Activated naive CD4-positive, alpha-beta T cell treated with anti-CD3 and anti-CD28 coated beads, Interleukin-2, amount 50 U/mL, for 16 hours (primary cell): ENCODE results near the gene SLC2A11.
A peak's percentile ranks its signal among the peaks of the same experiment; 100 is the strongest.

Source experiments
- DNase-seq: peaks from one replicate; pipeline ENCODE4 v3.0.0-alpha.2; 2020

Gene SLC2A11, protein sequence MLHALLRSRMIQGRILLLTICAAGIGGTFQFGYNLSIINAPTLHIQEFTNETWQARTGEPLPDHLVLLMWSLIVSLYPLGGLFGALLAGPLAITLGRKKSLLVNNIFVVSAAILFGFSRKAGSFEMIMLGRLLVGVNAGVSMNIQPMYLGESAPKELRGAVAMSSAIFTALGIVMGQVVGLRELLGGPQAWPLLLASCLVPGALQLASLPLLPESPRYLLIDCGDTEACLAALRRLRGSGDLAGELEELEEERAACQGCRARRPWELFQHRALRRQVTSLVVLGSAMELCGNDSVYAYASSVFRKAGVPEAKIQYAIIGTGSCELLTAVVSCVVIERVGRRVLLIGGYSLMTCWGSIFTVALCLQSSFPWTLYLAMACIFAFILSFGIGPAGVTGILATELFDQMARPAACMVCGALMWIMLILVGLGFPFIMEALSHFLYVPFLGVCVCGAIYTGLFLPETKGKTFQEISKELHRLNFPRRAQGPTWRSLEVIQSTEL

DNA sequence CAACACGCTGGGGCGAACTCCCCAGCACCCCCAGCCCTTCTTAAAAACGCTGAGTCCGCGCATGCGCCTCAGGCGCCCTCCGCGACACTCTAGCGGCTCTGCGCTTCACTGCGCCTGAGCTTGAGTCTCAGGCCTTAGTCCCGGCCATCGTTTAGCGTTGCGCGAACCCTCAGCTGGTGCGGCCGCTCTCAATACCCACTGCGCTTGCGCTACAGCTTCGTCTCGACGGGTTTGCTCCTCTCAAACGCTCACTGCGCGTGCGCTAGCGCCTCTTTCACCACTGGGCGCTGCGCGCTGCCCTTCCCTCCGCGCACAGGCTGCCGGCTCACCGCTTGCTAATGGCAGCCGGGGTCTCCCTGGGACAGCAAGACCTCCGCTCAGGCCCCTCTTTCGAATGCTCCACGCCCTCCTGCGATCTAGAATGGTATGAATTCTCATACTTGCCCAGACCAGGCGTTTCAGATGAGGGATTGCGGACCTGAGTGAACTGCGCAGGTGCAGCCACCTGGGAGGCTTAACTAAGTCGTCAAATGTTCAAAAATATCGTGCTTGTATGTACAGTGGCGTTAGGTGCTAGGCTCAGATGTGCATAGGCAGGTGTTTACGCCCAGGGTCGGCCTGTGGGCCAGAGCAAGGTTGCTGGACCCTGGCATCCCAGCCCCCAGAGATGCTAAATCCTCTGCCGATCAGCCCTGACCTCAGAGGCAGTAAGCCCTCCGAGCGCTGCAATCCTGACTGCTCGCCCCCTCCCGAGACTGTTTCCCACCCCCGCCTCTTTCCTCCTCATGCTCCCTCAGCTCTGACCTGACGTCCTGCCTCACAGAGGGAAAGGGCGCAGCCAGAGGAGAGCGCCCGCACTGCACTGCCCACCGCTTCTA lies at the start of gene SLC2A11:
TSS of gene SLC2A11 (plus strand) at position 270 of the 878 bp plus-strand sequence. CDS start at position 395, 125 bp downstream.
- peak; percentile 92 for DNase-seq

DNA sequence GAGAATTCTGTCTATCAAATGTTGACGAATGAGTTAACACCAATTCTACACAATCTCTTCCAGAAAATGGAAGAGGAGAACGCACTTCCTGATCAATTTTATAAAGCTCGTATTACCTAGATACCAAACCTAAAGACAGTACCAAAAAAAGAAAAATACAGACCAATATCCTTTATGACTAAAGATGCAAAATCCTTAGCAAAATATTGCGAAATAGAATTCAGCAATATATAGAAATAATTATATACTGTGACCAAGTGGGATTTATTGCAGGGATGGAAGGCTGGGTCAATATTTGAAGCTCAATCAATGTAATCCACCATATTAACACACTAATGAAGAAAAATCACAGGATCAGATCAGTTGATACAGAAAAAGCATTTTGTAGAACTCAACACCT lies 45.3 kb upstream of the SLC2A11 start:
- no peak for DNase-seq

DNA sequence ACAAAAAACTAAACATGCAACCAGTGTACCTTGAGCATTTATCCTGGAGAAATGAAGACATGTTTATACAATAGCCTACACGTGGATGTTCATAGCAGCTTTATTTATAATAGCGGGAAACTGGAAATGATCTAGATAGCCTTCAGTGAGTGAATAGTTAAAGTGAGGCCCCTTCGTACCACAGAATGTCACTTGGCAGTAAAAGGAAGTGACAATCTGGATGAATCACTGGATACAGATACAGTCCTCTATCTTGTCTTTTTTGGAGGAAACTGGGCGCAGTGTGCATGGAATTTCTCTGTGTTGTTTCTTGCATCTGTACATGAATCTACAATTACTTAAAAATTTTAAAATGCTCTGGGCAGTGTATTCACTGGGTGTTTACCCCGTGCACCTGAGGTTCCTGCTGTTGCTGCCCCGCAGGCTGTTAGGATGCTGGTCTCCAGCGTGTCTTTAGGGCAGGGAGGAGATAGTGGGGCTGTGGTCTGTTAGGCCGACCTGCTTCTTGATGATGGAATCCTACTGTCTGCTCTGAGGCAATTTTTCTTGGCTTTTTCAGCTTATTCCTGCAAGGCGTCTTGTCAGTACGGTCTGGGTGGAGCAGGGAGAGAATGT lies 42.0 kb upstream of the SLC2A11 start:
- DNase-seq: no peak

DNA sequence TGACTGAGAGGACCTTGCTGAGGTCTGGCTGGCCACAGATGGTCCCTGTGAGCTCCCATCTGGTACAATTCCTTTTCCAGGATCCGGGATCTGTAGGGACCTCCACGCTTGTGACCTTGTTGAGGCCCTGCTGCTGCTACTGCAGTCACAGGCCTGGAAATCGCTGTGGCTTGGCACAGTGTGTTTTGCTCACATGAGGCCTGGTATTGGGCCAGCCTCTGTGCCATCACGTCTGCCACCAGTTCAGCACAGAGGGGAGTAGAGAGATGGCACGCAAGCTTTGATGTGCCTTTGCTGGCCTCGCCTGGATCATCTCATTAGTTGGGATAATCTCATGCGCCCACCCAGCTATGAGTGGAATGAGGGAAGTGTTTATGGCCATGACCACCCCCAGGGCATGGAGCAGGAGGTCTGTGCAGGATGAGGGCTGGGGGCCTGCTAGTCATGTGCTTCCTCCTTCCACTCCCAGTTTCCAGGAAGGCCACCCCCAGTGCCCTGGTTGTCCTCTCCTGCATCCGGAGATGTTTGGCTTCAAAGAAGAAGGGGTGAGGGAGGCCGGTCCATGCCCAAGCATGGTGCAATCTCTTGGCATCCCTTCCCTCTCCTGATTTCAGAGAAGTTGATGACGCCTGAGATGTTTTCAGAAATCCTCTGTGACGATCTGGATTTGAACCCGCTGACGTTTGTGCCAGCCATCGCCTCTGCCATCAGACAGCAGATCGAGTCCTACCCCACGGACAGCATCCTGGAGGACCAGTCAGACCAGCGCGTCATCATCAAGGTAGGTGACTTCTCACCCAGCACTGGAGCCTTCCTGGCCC lies 41.3 kb upstream of the SLC2A11 start:
- DNase-seq: no peak

DNA sequence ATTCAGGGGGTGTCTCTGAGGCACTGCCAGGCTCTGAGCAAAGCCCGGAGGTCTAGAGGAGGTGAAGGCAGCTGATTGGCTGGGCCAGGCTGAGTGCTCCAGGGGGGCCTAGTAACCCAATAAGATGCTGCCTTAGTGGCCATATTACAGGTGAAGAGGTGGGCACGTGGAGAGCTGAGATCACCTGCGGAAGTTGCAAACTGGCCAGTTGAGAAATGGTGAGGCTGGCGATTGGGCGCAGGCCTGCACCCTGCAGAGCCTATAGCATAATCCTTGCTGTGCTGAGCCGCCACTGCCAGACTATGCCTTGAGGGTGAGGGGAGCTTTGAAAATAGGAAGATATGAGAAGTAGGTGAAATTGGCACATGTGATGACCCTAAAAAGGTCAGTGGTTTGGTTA lies 40.5 kb upstream of the SLC2A11 start:
- no peak for DNase-seq

DNA sequence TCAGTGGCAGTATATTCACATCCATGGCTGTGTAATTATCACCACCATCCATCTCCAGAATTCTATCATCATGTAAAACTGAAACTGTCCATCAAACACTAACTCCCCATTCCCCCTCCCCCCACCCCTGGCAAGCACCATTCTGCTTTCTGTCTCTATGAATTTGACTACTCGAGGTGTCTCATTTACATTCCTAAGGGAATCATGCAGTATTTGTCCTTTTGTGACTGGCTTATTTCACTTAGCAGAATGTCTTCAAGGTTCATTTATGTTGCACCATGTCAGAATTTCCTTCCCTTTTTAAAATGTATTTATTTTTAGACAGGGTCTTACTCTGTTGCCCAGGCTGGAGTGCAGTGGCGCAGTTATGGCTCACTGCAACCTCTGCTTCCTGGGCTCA lies 39.1 kb upstream of the SLC2A11 start:
- DNase-seq: no peak

DNA sequence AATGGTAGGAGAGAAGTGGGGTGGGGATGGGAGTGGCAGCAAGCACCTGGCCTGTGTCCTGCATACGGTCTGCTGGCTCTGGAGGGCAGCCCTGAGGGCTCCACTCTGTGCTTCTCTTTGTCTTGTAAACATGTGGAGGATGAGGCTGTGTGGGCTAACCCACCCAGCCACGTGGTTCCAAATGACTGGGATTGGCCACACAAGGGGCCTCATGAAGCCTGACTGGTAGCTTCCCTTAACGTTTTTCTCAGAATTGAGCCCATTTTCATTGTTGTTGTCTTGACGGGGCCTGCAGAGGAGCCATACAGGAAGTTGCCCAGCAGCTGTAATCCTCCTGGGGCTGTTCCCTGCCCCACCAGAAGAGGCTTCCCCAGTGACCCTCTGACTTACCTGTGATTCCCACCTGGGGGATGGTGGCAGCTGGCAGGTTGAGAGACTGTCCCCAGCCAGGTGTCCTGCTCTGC lies 36.9 kb upstream of the SLC2A11 start:
- no peak for DNase-seq

DNA sequence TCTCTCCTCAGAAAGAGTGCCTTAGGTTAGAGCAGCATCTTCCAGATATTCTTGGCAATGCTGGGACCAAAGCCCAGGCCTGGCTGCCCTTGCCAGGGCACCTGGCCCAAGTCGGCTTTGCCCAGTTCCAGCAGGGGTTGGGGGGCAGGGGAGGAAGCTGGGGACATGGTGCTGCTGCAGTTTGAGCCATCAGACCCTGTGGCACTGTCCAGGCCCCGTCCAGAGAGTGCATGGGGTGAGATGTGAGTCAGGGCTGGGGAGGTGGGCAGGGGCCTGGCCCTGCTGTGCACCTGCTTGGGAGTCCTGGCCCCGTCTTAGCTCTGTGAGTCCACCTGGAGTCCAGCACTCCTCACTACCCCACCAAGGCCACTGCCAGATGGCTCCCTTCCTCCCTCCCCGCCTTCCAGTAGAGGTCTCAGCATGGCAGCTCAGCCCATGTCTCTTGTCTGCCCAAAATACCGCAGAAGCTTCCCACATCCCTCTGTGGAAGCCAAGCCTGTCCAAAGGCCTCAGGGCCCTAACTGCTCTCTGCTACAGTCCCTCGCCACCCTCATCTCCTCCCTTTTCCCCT lies 35.5 kb upstream of the SLC2A11 start:
- DNase-seq: no peak

DNA sequence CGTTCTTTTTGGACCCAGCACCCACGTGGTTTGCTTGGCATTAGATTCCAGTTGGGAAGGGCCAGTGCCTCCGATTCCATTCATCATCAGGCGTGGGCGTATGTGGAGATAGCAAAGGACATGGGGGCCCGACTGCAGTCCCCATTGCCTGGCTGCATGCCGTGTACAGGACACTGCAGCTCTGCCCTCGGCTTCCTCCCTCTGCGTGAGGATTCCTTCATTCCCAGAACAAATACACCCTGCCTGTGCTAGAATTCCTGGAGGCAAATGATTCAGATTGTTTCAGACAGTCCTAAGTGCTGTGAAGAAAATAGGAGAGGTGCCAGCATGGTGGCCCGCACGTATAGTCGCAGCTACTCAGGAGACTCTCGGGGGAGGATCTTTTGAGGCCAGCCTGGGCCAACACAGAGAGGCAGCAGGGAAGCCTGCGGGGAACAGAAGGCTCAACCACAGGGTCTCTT lies 34.3 kb upstream of the SLC2A11 start:
- DNase-seq: no peak

DNA sequence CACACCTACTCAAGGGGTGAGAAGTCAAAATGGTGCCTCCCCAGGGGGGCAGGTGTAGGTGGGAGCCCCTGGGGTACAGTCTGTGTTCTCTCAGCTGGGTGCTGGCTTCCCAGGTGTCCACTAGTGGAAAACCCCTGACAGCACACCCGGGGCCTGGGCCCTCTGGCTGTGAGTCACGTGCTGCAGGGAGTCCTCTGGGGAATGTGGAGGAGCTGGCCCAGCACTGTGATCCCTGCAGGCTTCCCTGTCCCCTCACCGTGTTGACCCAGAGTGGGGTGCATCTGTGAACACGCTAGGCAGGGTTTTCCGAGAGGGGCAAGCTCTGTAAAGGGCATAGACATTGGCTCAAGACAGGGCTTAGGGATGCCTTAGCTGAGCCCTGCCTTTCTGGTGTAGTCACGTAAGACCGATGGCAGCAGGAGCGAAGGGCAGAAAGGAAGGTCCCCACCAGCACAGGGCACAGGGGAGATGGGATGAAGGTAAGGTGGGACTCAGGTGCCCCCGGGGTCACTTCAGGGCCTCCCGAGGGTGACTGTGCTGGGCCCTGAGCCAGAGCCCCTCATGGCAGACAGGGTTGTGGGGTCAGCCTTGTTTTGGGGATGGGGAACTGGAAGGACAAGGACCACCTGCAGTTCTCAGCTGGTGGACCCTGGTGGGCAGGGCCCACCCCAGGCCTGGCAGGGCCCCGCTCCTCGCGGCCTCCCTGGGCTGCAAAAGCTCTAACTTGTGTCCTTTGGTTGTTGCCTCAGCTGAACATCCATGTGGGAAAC lies 33.0 kb upstream of the SLC2A11 start:
- no peak for DNase-seq

DNA sequence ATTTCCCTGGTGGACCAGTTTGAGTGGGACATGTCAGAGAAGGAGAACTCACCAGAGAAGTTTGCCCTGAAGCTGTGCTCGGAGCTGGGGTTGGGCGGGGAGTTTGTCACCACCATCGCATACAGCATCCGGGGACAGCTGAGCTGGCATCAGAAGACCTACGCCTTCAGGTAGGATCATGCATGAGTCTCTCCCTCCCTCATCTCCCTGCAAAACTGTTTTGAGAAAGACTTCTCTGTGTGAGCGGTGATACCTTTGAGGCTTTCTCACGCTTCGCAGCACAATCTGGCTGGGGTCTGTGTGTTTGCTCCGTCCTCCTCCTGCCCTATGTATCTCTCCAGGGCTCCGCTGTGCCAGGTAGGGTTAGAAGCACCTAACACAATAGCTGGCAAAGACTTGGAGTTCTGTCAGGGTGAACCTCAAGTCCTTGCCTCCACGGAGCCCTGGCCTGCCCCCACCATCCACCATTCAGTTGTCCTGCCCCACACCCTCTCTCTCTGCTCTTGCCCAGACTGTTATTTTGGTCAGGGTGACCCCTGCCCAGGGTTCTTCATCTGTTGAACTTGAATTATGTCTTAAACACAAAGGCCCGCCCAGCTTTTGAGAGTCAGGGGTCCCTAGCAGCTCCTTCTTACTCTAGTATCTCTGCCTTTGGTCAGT lies 32.3 kb upstream of the SLC2A11 start:
- no peak for DNase-seq

DNA sequence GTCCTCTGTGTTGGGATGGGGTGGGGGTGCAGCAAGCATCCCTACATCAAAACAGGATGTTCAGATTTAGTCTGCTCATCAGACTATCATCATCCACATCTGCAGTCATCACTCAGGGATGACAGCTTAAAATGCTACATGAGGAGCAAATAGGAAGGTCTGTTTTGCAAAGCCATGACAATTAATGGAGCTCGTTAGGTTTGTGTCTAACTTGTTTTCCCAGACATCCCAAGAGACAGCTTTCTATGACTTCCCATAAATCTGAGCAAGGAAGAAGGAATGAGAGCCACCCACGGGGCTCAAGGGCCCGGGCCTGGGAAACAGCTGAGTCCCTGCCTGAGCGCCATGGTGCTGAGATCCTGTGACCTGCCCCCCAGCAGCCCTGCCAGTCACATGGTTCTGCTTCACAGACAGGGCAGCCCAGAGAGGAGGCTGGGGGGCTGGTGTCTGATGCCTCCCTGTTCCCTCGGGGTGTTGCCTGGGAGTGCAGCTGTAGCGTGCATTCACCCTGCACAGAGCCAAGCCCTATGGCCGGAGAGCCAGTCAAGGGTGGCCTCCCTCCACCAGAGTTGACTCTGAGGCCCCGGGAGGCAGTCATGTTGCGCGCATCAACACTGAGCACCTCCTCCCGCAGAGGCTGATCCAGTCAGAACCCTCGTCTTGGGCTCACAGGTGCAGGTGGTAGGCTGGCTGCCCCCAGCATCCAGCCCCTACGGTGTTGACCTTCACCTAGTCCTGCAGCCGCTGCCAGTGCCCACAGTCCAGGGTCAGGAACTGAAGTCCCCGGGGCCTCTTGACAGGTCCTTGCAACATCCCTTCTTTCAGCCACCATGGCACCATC lies 30.9 kb upstream of the SLC2A11 start:
- DNase-seq: no peak

DNA sequence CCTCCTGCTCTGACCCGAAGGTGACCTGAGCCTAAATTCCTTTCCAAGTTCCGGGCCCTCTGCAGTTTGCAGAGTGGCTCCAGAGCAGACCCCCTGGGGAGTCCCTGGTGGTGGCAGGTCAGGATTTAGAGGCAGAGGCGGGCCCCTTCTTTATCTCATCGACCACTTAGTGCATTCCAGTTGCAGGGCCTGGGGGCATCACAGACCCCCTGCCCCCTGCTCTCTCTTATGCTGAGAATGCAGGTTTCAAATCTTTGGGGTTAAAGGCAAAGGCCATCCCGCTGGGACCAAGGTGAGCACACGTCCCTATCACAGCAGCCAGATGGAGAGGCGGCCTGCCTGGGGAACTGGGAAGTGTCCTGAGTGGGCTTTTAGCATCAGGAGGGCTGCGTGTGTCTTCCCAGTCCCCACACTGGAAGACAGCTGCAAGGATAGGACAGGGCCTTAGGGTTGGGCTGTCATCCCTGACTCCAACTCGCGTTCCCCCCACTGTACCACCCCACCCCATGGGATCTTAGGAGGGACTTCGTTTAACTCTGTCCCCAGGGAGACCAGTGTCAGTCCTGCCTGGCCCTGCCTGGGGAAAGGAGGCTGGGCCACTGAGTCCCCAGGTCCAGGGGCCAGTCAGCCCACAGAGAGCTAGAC lies 30.2 kb upstream of the SLC2A11 start:
- DNase-seq: no peak

DNA sequence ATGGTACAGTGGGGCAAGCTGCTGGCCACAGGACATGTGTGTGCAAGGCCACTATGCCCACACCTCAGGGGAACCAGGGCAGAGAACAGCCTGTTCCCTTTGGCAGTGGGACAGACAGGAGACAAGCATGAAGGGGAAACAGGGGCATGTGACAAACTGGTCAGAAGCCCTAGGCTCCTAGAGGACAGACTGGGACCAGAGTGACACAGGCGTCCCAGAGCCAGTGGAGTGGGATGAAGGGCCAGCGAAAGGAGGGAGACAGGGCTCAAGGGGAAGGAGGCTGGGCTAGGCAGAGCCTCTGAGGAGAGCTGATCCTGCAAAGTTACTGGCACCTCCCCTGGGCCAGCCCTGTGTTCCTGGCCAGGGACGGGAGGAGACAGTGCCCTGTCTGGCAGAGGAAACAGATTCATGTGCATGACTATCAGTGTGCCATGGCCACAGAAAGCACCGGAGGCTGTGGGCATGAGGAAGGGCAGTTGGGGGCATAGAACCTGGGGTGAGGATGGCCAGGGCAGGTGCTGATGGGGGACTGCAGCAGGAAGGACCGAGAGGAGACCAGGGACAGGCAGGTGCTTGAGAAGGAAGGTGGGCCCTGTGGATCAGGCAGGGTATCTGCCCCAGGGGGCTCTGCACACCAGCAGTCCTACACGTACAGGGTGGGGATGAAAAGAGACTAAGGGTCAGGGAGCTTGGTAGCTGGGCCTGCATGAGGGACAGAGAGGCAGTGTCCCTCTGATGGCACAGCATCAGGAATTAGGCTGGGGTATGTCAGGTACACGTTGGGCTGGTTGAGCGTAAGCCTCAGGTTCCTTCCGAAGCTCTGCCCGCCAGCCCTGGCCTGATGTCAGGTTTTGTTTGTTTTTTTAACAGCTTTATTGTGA lies 28.6 kb upstream of the SLC2A11 start:
- no peak for DNase-seq

DNA sequence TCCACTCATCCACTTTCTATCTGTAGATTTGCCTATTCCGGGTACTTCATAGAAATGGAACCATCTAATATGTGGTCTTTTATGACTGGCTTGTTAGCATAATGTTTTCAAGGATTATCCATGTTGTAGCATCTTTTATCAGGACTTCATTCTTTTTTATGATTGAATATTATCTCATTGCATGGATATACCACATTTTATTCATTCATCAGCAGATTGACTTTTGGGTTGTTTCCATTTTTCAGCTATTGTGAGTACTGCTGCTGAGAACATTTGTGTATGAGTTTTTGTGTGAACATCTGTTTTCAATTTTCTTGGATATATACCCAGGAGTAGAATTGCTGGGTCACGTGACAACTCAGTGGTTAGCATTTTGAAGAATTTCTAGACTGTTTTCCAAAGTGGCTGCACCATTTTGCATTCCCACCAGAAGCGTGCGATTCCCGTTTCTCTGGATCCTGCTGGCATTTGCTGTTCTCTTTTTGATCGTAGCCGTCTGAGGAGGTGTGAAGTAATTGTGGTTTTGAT lies 27.8 kb upstream of the SLC2A11 start:
- DNase-seq: no peak

DNA sequence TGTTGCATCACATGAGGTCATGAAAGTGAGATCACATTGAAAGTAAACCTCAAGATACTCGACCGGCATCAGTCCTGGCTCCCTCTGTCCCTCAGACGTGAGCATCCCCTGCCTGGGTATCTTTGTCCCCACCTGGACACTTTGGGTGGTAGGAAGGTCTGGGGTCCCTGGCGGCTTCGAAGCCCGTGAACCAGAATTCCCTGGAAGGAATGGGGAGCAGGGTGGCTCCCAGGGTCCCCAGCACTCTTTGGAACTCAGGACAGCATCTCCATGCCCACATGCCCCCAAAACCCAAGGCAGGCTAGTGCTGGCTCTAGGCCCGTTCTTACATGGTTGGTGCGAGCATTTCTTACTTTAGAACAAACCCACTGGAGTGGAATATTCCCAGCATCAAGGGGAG lies 26.4 kb upstream of the SLC2A11 start:
- no peak for DNase-seq

DNA sequence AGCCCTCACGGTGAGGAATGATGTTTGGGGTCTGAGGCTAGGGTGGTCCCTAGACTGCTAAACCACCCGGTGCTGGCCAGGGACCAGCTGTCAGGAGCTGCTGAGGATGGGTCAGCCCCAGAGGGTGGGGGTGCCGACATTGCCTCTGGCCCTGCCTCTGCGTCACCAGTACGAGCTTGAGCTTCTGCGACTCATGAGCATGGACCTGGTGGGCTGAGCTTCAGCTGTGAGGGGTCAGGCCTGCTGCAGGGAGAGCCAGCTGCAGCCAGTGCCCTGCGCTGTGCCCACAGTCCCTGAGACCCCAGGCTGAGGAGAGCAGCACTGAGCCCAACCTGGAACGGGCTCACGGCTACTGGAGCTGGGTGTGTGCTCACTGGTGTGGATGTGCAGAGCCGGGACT lies 25.9 kb upstream of the SLC2A11 start:
- no peak for DNase-seq
